CD4-positive, alpha-beta T cell treated with Interleukin-12 subunit alpha and Interleukin-12 subunit beta, for 1 hour (primary cell): ENCODE data around the gene ELANE.

Experiments used
- DNase-seq: peaks from one replicate; pipeline ENCODE4 v3.0.0-alpha.2; 2020

Gene ELANE

GRCh38 chr19:900043-900301 is 47.9 kb downstream of the ELANE start:
- DNase-seq = no peak

DNA sequence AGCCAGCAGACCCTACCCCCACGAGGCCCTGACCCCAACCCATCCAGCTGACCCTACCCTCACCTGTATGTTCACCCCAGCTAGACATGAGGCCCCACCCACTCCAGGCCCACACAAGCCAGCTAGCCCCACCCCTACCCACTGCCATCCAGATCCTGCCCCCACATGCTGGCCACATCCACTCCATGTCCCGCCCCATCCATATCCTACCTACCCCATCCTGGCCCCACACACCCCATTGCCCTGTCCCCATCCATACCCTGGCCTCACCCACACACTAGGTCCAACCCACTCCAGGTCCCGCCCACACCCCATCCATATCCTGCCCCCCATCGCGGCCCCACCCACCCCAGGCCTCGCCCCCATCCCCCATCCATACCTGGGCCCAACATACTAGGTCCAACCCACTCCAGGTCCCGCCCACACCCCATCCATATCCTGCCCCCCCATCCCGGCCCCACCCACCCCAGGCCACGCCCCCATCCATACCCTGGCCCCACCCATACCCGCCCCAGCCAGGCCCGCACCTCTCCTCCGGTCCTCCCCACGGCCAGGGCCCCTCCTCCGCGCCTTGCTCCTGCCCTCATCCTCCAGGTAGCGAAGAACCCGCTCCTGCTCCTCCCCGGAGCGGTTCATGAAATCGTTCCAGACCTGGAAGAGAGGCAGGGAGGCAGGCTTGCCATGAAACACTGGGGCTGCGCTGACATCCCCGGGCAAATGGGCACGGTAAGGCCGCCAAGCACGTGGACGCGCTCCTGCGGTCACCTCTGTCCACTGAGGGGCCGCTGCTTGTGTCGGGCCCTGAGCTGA is 48.4 kb downstream of the ELANE start:
- peak; percentile 62 for DNase-seq

DNA sequence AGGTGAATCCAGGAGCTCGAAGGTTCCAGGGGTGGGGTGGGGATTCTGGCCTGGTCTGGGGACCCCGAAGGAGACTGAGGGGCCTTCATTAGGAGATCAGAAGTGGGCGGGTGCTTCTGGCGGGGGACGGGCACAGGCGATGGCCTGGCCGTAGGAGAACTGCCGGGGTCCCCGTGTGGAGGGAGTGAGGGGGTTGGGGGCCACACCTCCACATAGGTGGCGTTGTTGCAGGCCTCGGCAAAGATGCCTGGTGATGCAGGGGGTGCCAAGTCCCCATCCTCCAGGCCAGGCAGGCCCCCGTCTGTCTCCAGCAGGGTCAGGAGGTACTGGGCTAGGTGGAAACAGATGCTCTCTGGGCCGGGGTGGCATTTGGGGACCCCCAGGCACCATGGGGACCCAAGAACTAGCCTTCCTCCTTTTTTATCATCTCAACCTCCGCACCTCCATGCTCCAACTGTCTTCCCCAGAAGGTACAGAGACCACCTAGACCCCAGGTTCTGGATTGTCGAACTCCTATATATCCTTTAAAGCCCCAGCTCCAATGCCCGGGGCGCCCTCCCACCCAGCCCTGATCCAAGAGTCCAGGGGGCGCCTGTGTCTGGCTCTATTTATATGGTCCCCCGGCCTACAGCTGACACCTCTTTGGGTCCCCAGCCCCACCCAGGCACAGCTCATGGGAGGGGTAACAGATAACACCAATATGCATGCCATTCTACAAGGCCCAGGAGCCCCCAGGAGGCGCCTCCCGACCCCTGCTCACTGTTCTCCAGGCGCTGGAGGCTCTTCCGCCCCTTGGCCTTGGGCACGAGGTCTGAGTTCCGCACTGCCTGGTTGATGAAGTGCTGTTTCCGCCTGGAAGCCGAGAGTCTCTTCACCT is 49.4 kb downstream of the ELANE start:
- no peak for DNase-seq

GRCh38 chr19:902093-902370 is 49.9 kb downstream of the ELANE start:
- no peak for DNase-seq

DNA sequence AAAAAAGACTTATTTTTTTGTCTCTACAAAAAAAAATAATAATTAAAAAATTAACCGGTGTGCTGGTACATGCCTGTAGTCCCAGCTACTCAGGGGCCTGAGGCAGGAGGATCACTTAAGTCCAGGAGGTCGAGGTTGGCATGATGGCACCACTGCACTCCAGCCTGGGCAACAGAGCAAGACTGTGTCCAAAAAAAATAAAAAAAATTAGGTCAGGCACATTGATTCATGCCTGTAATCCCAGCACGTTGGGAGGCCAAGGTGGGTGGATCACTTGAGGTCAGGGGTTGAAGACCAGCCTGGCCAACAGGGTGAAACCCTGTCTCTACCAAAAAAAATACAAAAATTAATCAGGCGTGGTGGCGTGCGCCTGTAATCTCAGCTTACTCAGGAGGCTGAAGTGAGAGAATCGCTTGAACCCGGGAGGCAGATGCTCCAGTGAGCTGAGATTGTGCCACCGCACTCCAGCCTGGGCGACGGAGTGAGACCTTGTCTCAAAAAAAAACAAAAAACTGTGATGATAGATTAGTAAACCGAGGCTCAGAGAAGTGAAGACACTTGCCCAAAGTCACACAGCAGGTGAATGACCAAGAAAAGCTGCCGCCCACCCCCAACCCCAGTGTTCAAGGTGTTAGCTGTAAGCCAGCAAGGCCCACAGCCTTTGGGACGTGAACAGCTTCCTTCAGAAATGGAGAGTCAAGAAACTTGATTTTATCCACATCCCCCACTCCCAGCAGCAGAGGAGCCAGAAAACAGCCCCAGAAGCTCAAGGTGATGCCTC is 50.5 kb downstream of the ELANE start:
- no peak for DNase-seq

- DNase-seq = no peak
Measured at GRCh38 chr19:903266-903797, 51.2 kb downstream of the ELANE start.

DNA sequence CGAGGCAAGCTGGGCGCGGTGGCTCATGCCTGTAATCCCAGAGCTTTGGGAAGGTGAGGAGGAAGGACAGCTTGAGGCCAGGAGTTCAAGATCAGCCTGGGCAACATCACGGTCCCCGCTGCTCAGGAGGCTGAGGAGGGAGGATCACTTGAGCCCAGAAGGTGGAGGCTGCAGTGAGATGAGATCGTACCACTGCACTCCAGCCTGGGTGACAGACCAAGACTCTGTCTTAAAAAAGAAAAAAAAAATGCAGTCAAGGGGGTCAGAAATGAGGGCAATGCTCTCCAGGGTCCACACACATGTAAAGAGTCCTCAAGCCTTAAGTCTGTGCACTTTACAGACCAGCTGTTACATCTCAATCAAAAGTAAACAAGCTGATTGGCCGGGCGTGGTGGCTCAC is 52.4 kb downstream of the ELANE start:
- no peak for DNase-seq
